Panc1 (cell line): Measurements from ENCODE around the gene ANKRD13D. TPM values are rescaled to one million over a fixed set of nuclear protein-coding genes. Genes with fewer than 3 reads are reported as not detected.

Source experiments
- ATAC-seq: fragments of 200-7000 bp; cut with Tn5 transposase; 2 replicates; pipeline ENCODE4 v1.9.1; 2020; ENCODE audit warnings: mild to moderate bottlenecking, moderate library complexity
- BruUV-seq: library from RNA; stranded (reverse); fragments of 400-500 nt; replicated peaks from 2 replicates; lab custom pipeline; 2021; lab: Mats Ljungman, UMichigan
- CTCF ChIA-PET: fragments of 300-600 bp; sonication (Branson Sonifier 250); formaldehyde crosslinking; loops from one replicate; lab custom pipeline; 2022; ENCODE audit warnings: antibody characterized with exemption; lab: Charles Lee
- POLR2A ChIA-PET: fragments of 300-600 bp; sonication (Branson Sonifier 250); formaldehyde crosslinking; loops from one replicate; lab custom pipeline; 2022; ENCODE audit warnings: antibody characterized with exemption; lab: Charles Lee
- DNase-seq: peaks from one replicate; pipeline ENCODE4 v3.0.0-alpha.2; 2010; ENCODE audit warnings: low read depth, low spot score
- H3K27ac ChIP-seq: 2 replicates; pipeline ENCODE4 v1.5.1; 2011; ENCODE audit warnings: mild to moderate bottlenecking, low read length, inconsistent platforms
- H3K27me3 ChIP-seq: fragments of 200-500 bp; sonication (Bioruptor generic); 2 replicates; pipeline ENCODE4 v1.6.0; 2014; ENCODE audit warnings: low read length, inconsistent platforms; ENCODE audit not compliant: control insufficient read depth, insufficient read depth
- H3K36me3 ChIP-seq: fragments of 200-500 bp; sonication (Bioruptor generic); 2 replicates; pipeline ENCODE4 v1.5.1; 2014; ENCODE audit warnings: inconsistent platforms, mild to moderate bottlenecking, low read length, moderate library complexity; ENCODE audit not compliant: control insufficient read depth, insufficient read depth
- H3K4me1 ChIP-seq: 2 replicates; pipeline ENCODE4 v1.5.1; 2011; ENCODE audit warnings: inconsistent platforms, mild to moderate bottlenecking, low read length, moderate library complexity; ENCODE audit not compliant: control insufficient read depth, insufficient read depth
- H3K4me3 ChIP-seq, 2 experiments: 2 replicates each; pipeline ENCODE4 v1.5.1; 2011 to 2012; ENCODE audit warnings: low read depth in 2 of 2, low read length in 2 of 2, mild to moderate bottlenecking in 2 of 2, inconsistent platforms in 1 of 2, moderate library complexity in 1 of 2
- H3K9me3 ChIP-seq: fragments of 200-500 bp; sonication (Bioruptor generic); 2 replicates; pipeline ENCODE4 v1.5.1; 2014; ENCODE audit warnings: low read depth, mild to moderate bottlenecking, inconsistent platforms, low read length, moderate library complexity; ENCODE audit not compliant: control insufficient read depth, insufficient read depth
- CTCF ChIP-seq: fragments of 450-650 bp; IDR thresholded peaks from 2 replicates; pipeline ENCODE4 v1.5.1; 2017; ENCODE audit warnings: mild to moderate bottlenecking
- POLR2AphosphoS5 ChIP-seq: IDR thresholded peaks from 2 replicates; pipeline ENCODE4 v1.6.1; 2012; ENCODE audit warnings: mild to moderate bottlenecking, low read depth, low read length, moderate library complexity
- REST ChIP-seq, 2 experiments: IDR thresholded peaks; 2 replicates each; pipeline ENCODE4 v1.6.1; 2011 to 2012; ENCODE audit warnings: low read depth in 2 of 2, control low read depth in 1 of 2, low read length in 1 of 2, mild to moderate bottlenecking in 1 of 2, moderate library complexity in 1 of 2; ENCODE audit not compliant: insufficient read depth in 1 of 2
- SIN3A ChIP-seq: IDR thresholded peaks from 2 replicates; pipeline ENCODE4 v1.6.1; 2012; ENCODE audit warnings: low read depth, mild to moderate bottlenecking, low read length, moderate library complexity, borderline replicate concordance; ENCODE audit not compliant: insufficient read depth
- TCF7L2 ChIP-seq: IDR thresholded peaks from 2 replicates; pipeline ENCODE4 v1.6.1; 2011; ENCODE audit warnings: mild to moderate bottlenecking, low read depth, low read length, inconsistent platforms
- in situ Hi-C: cut with HindIII; loops from 2 replicates; pipeline ENCODE4 v1.10.0; 2016; ENCODE audit warnings: low sequenced_read_pairs, low pct_unique_long_range_greater_than_20kb
- intact Hi-C: fragments of 100-400 bp; cut with micrococcal nuclease; formaldehyde crosslinking; loops from one replicate; pipeline ENCODE4 v1.10.0; 2022; ENCODE audit not compliant: unreplicated experiment
- total RNA-seq: library from RNA; stranded (reverse); gene quantifications from one replicate; pipeline ENCODE4 v1.2.1, GENCODE V29; 2021; ENCODE audit not compliant: unreplicated experiment

Gene ANKRD13D
- total RNA-seq, 1 experiment from 2014 or later = 76.5 TPM

GRCh38 chr11:67287355-67288197 is 1.5 kb upstream of the ANKRD13D start:
- Histone ChIP-seq H3K36me3 (no peaks in the 10 kb centered on the region; the same call in 1 of the 2 replicates), H3K27me3 (no peaks in the 10 kb centered on the region), H3K4me1 (peaks cover 18% of the 10 kb centered on the region), H3K27ac (peak overlapping the region; percentile 95), H3K9me3 (no peaks in the 10 kb centered on the region), H3K4me3 (peak overlapping the region; percentile 72 to 78)
- intact Hi-C loops (no loop called here), in situ Hi-C loops (no loop called here)
- no peak for ATAC-seq
- no peak for DNase-seq
- POLR2A ChIA-PET = no interaction called here
- no TSS peak for BruUV-seq
- TF ChIP-seq TCF7L2 = no peak
- no peak for TF ChIP-seq POLR2AphosphoS5
- TF ChIP-seq CTCF = no peak
- TF ChIP-seq SIN3A = no peak
- no peak for TF ChIP-seq REST (IDR thresholded peaks at IDR 0.05; ENCODE audit: insufficient read depth in 1 of 2, low read depth in 2 of 2, low read length in 1 of 2)
- CTCF ChIA-PET = interaction anchor here (2.1 kb wide), 1 partner anchor 30 kb away, joined by 9 read pairs; no protein-coding TSS in a partner anchor

GRCh38 chr11:67288198-67288451 is 978 bp upstream of the ANKRD13D start:
- intact Hi-C loops (no loop called here), in situ Hi-C loops (no loop called here)
- ChIA-PET POLR2A (interaction anchor here (0.6 kb wide), 1 partner anchor 1242 kb away, joined by 5 read pairs; no protein-coding TSS in a partner anchor), CTCF (interaction anchor here (1.4 to 2.1 kb wide), 2 partner anchors 30 to 94 kb away, joined by 3 to 9 read pairs; no protein-coding TSS in a partner anchor)
- peak overlapping the region; percentile 95 for H3K27ac ChIP-seq
- H3K4me3 ChIP-seq = peak overlapping the region; percentile 72 to 78
- no peaks in the 10 kb centered on the region for H3K27me3 ChIP-seq
- no TSS peak for BruUV-seq
- TF ChIP-seq TCF7L2 (no peak), POLR2AphosphoS5 (no peak; the same call in 1 of the 2 replicates), REST (IDR thresholded peaks at IDR 0.05; ENCODE audit: insufficient read depth in 1 of 2, low read depth in 2 of 2, low read length in 1 of 2) (no peak), CTCF (no peak), SIN3A (no peak; the same call in 1 of the 2 replicates)
- H3K9me3 ChIP-seq = no peaks in the 10 kb centered on the region
- ATAC-seq (no peak), DNase-seq (no peak)
- peaks cover 18% of the 10 kb centered on the region for H3K4me1 ChIP-seq
- peaks cover 2% of the 10 kb centered on the region; the same call in 1 of the 2 replicates for H3K36me3 ChIP-seq
